Astrocyte (in vitro differentiated cells and primary cell): ENCODE data around the gene CIROP. TPM values are rescaled to one million over a fixed set of nuclear protein-coding genes. Genes with fewer than 3 reads are reported as not detected.

Source experiments
- DNase-seq: peaks from one replicate; pipeline ENCODE4 v3.0.0-alpha.2; 2010; ENCODE audit warnings: low read depth
- FAIRE-seq: peaks from 2 replicates; lab custom pipeline; 2011; peaks lifted over from hg19 to GRCh38; lab: Jason Lieb, UNC
- H2AFZ ChIP-seq: 2 replicates; pipeline ENCODE4 v1.6.0; 2012; ENCODE audit warnings: low read depth, low read length, inconsistent platforms
- H3K27ac ChIP-seq: 2 replicates; pipeline ENCODE4 v1.5.1; 2011; ENCODE audit warnings: low read depth, low read length, inconsistent platforms
- H3K27me3 ChIP-seq: 2 replicates; pipeline ENCODE4 v1.6.0; 2011; ENCODE audit warnings: low read length, inconsistent platforms; ENCODE audit not compliant: insufficient read depth
- H3K36me3 ChIP-seq: 2 replicates; pipeline ENCODE4 v1.5.1; 2011; ENCODE audit warnings: low read length, inconsistent platforms; ENCODE audit not compliant: insufficient read depth
- H3K4me1 ChIP-seq: 2 replicates; pipeline ENCODE4 v1.5.1; 2011; ENCODE audit warnings: low read length, inconsistent platforms; ENCODE audit not compliant: insufficient read depth
- H3K4me2 ChIP-seq: 2 replicates; pipeline ENCODE4 v1.6.0; 2012; ENCODE audit warnings: low read length, inconsistent platforms
- H3K4me3 ChIP-seq: 2 replicates; pipeline ENCODE4 v1.5.1; 2011; ENCODE audit warnings: low read depth, mild to moderate bottlenecking, low read length, inconsistent platforms; ENCODE audit not compliant: insufficient read depth
- H3K79me2 ChIP-seq: 2 replicates; pipeline ENCODE4 v1.6.0; 2012; ENCODE audit warnings: mild to moderate bottlenecking, low read length, inconsistent platforms; ENCODE audit not compliant: insufficient read depth
- H3K9ac ChIP-seq: 2 replicates; pipeline ENCODE4 v1.6.0; 2012; ENCODE audit warnings: mild to moderate bottlenecking, low read length, inconsistent platforms
- H3K9me3 ChIP-seq: 2 replicates; pipeline ENCODE4 v1.5.1; 2012; ENCODE audit warnings: low read depth, mild to moderate bottlenecking, low read length, inconsistent platforms; ENCODE audit not compliant: insufficient read depth
- H4K20me1 ChIP-seq: 2 replicates; pipeline ENCODE4 v1.6.0; 2012; ENCODE audit warnings: low read length, inconsistent platforms; ENCODE audit not compliant: insufficient read depth
- H3K27ac Mint-ChIP-seq: one replicate; pipeline ENCODE4 v1.8.0; 2021; ENCODE audit warnings: mild to moderate bottlenecking, mixed read lengths; ENCODE audit not compliant: unreplicated experiment
- H3K27me3 Mint-ChIP-seq: one replicate; pipeline ENCODE4 v1.8.0; 2021; ENCODE audit warnings: low read depth, mixed read lengths; ENCODE audit not compliant: unreplicated experiment
- H3K36me3 Mint-ChIP-seq: one replicate; pipeline ENCODE4 v1.8.0; 2021; ENCODE audit warnings: low read depth, mixed read lengths; ENCODE audit not compliant: unreplicated experiment
- H3K4me1 Mint-ChIP-seq: one replicate; pipeline ENCODE4 v1.8.0; 2021; ENCODE audit warnings: low read depth, mixed read lengths; ENCODE audit not compliant: unreplicated experiment
- H3K4me3 Mint-ChIP-seq: one replicate; pipeline ENCODE4 v1.8.0; 2021; ENCODE audit warnings: mild to moderate bottlenecking, moderate library complexity, mixed read lengths; ENCODE audit not compliant: unreplicated experiment
- H3K9me3 Mint-ChIP-seq: one replicate; pipeline ENCODE4 v1.8.0; 2021; ENCODE audit warnings: mild to moderate bottlenecking, mixed read lengths; ENCODE audit not compliant: unreplicated experiment
- EZH2 ChIP-seq: IDR thresholded peaks from 2 replicates; pipeline ENCODE4 v1.6.1; 2012; ENCODE audit warnings: mild to moderate bottlenecking, low read length, inconsistent platforms; ENCODE audit not compliant: insufficient read depth
- total RNA-seq: library from RNA; stranded (reverse); gene quantifications from 2 replicates; pipeline ENCODE4 v1.2.1, GENCODE V29; 2021
- TF ChIP-seq, protein P1 (sequence below): IDR thresholded peaks from 2 replicates; pipeline ENCODE4 v1.5.1; 2011; ENCODE audit warnings: low read depth, mild to moderate bottlenecking, inconsistent platforms, low read length, moderate library complexity; ENCODE audit not compliant: insufficient read depth

The CIROP gene
- total RNA-seq, 1 donor from 2014 or later, result not detected

DNA sequence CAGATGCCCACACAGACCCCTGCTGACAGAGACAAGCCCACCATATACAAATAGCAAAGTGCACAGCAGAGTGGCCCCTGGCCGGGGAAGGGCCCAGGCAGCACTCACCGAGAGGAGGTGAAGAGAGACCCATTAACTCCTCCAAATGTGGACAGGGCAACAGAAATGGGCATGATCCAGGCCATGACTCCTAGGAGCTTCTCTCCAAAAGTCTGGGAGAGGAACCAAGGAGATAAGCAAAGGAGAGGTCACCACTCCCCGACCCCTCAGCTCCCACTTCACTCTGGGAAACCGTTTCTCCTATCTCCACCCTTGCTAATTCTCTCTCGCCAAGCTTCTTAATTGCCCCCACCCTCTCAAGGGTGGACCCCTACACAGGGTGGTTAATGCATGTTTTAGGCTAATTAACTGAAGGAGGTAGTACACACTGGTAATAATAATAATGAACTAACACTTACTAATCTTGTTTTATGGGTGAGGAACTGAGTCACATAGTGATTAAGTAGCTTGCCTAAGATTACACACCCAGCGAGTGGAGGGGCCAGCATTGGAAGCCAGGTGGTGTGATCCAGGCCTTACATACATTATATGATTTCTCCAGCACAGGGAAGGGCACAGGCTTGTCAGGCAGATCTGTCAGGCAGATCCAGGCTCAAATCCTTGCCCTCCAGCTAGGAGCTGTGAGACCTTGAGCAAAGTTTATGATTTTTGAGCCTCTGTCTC is 33.2 kb upstream of the CIROP start:
- no peak overlapping the region for H3K4me3 ChIP-seq
- H3K9ac ChIP-seq, result no peak overlapping the region
- no peaks in the 10 kb centered on the region for H4K20me1 ChIP-seq
- no peak overlapping the region for H3K4me2 ChIP-seq
- no peaks in the 10 kb centered on the region for H3K4me1 ChIP-seq
- no peak overlapping the region for H2AFZ ChIP-seq
- Mint-ChIP-seq H3K9me3 (no peaks in the 10 kb centered on the region), H3K4me3 (no peak overlapping the region), H3K4me1 (peaks cover 2% of the 10 kb centered on the region), H3K36me3 (peaks cover 3% of the 10 kb centered on the region), H3K27ac (no peak overlapping the region), H3K27me3 (peaks cover 35% of the 10 kb centered on the region)
- H3K27me3 ChIP-seq, result peaks cover 2% of the 10 kb centered on the region
- DNase-seq (no peak), FAIRE-seq (no peak)
- TF ChIP-seq EZH2, result no peak
- TF ChIP-seq, protein P1, sequence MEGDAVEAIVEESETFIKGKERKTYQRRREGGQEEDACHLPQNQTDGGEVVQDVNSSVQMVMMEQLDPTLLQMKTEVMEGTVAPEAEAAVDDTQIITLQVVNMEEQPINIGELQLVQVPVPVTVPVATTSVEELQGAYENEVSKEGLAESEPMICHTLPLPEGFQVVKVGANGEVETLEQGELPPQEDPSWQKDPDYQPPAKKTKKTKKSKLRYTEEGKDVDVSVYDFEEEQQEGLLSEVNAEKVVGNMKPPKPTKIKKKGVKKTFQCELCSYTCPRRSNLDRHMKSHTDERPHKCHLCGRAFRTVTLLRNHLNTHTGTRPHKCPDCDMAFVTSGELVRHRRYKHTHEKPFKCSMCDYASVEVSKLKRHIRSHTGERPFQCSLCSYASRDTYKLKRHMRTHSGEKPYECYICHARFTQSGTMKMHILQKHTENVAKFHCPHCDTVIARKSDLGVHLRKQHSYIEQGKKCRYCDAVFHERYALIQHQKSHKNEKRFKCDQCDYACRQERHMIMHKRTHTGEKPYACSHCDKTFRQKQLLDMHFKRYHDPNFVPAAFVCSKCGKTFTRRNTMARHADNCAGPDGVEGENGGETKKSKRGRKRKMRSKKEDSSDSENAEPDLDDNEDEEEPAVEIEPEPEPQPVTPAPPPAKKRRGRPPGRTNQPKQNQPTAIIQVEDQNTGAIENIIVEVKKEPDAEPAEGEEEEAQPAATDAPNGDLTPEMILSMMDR, result no peak
- H3K27ac ChIP-seq, result no peak overlapping the region
- no peaks in the 10 kb centered on the region for H3K9me3 ChIP-seq
- H3K36me3 ChIP-seq, result no peaks in the 10 kb centered on the region
- H3K79me2 ChIP-seq, result no peaks in the 10 kb centered on the region

DNA sequence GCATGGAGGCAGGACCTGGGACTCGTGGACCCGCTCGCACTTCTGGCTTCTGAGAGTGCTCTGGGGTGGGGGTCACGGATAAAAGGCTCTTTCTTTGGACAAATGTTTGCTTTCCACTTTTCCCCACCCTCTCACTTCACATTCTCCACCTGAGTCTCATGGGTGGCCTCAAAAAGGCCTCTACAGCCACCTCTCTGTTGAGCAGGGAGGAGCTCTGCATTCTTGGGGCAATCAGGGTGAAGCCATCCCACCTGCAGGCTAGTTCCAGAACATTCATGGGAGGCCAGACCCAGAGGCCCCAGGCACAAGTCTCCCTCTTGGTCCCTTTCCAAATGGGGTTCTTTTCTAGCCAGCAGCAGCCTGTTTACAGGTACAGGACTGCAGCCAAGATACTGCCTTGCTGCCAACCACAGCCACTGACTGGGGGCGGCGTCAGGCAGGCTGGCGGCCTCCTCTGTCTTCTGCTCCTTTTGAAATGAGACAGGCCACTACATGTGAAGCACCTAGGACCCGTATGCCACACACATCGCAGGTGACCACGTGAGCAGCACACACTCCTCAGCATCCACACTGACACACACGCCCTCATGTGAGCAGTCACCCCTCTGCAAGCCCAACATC is 32.5 kb upstream of the CIROP start:
- peaks cover 1% of the 10 kb centered on the region for H3K4me1 Mint-ChIP-seq
- no peak overlapping the region for H3K4me2 ChIP-seq
- H3K36me3 Mint-ChIP-seq, result peaks cover 3% of the 10 kb centered on the region
- no peaks in the 10 kb centered on the region for H3K9me3 ChIP-seq
- no peak overlapping the region for H2AFZ ChIP-seq
- no peak overlapping the region for H3K27ac Mint-ChIP-seq
- no peak for TF ChIP-seq EZH2
- TF ChIP-seq, protein P1, result no peak
- no peaks in the 10 kb centered on the region for H3K4me1 ChIP-seq
- H3K4me3 Mint-ChIP-seq, result no peak overlapping the region
- H3K27me3 Mint-ChIP-seq, result peaks cover 35% of the 10 kb centered on the region
- H3K4me3 ChIP-seq, result no peak overlapping the region
- H3K27me3 ChIP-seq, result no peaks in the 10 kb centered on the region
- H3K79me2 ChIP-seq, result no peaks in the 10 kb centered on the region
- no peak for DNase-seq
- no peaks in the 10 kb centered on the region for H4K20me1 ChIP-seq
- H3K9ac ChIP-seq, result no peak overlapping the region
- no peaks in the 10 kb centered on the region for H3K36me3 ChIP-seq
- no peaks in the 10 kb centered on the region for H3K9me3 Mint-ChIP-seq
- no peak overlapping the region for H3K27ac ChIP-seq
- FAIRE-seq, result no peak
